KMS-11 (cell line): ENCODE measurements around the gene SLC39A3.

Experiments
- H2AFZ ChIP-seq: fragments of 200-600 bp; sonication (generic); 2 replicates; pipeline ENCODE4 v1.6.1; 2016; ENCODE audit warnings: antibody characterized with exemption, mixed run types, low read depth
- H3K27ac ChIP-seq: fragments of 200-600 bp; sonication (generic); 2 replicates; pipeline ENCODE4 v1.6.1; 2016; ENCODE audit warnings: mild to moderate bottlenecking, mixed run types
- H3K27me3 ChIP-seq: fragments of 200-600 bp; sonication (generic); 2 replicates; pipeline ENCODE4 v1.6.1; 2017; ENCODE audit warnings: mild to moderate bottlenecking, low read depth, mixed run types, moderate library complexity; ENCODE audit not compliant: insufficient read depth
- H3K36me3 ChIP-seq: fragments of 200-600 bp; sonication (generic); 2 replicates; pipeline ENCODE4 v1.6.1; 2017; ENCODE audit warnings: mild to moderate bottlenecking, mixed run types; ENCODE audit not compliant: insufficient read depth
- H3K4me1 ChIP-seq: fragments of 200-600 bp; sonication (generic); 2 replicates; pipeline ENCODE4 v1.6.1; 2016; ENCODE audit warnings: mild to moderate bottlenecking, low read depth, mixed run types; ENCODE audit not compliant: poor library complexity, severe bottlenecking
- H3K4me2 ChIP-seq: fragments of 200-600 bp; sonication (generic); 2 replicates; pipeline ENCODE4 v1.7.0; 2016; ENCODE audit warnings: mild to moderate bottlenecking, mixed run types
- H3K4me3 ChIP-seq: fragments of 200-600 bp; sonication (generic); IDR thresholded peaks from 2 replicates; pipeline ENCODE4 v1.6.1; 2017; ENCODE audit warnings: low read depth, low read length, mixed read lengths; ENCODE audit not compliant: insufficient read depth
- H3K79me2 ChIP-seq: fragments of 200-600 bp; sonication (generic); 2 replicates; pipeline ENCODE4 v1.6.1; 2016; ENCODE audit warnings: low read depth, mixed run types; ENCODE audit not compliant: insufficient read depth
- H3K9ac ChIP-seq: fragments of 200-600 bp; sonication (generic); 2 replicates; pipeline ENCODE4 v1.6.1; 2016; ENCODE audit warnings: mild to moderate bottlenecking, mixed run types
- H4K20me1 ChIP-seq: fragments of 200-600 bp; sonication (generic); 2 replicates; pipeline ENCODE4 v1.6.1; 2016; ENCODE audit warnings: mild to moderate bottlenecking, mixed run types; ENCODE audit not compliant: insufficient read depth
- TF ChIP-seq, protein P1 (sequence below): fragments of 200-600 bp; sonication (generic); conservative IDR thresholded peaks from 2 replicates; pipeline ENCODE4 v1.6.1; 2017; ENCODE audit warnings: low read depth, mild to moderate bottlenecking, antibody characterized with exemption, low read length, moderate library complexity, mixed read lengths

SLC39A3 gene

DNA sequence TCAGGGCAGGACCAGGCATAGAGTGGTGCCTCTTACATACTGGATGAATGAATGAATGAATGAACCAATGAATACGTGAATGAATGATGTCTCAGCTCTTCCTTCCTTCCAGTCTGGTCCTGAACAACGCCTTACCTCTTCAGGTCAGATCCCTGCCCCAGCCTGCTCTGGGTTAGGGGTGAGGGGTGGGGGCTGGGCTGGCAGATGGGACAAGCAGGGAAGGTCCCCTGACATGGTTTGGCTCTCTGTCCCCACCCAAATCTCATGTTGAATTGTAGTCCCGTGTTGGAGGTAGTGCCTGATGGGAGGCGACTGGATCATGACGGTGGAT, 28.0 kb downstream of the SLC39A3 start:
- no peaks in the 10 kb centered on the region for H4K20me1 ChIP-seq
- no peaks in the 10 kb centered on the region for H3K36me3 ChIP-seq
- no peak overlapping the region for H3K4me3 ChIP-seq
- H3K4me1 ChIP-seq: no peaks in the 10 kb centered on the region
- no peak overlapping the region for H3K27ac ChIP-seq
- H3K4me2 ChIP-seq: no peak overlapping the region
- no peaks in the 10 kb centered on the region for H3K27me3 ChIP-seq
- H2AFZ ChIP-seq: no peak overlapping the region
- H3K79me2 ChIP-seq: no peaks in the 10 kb centered on the region
- H3K9ac ChIP-seq: no peak overlapping the region
- TF ChIP-seq, protein P1, sequence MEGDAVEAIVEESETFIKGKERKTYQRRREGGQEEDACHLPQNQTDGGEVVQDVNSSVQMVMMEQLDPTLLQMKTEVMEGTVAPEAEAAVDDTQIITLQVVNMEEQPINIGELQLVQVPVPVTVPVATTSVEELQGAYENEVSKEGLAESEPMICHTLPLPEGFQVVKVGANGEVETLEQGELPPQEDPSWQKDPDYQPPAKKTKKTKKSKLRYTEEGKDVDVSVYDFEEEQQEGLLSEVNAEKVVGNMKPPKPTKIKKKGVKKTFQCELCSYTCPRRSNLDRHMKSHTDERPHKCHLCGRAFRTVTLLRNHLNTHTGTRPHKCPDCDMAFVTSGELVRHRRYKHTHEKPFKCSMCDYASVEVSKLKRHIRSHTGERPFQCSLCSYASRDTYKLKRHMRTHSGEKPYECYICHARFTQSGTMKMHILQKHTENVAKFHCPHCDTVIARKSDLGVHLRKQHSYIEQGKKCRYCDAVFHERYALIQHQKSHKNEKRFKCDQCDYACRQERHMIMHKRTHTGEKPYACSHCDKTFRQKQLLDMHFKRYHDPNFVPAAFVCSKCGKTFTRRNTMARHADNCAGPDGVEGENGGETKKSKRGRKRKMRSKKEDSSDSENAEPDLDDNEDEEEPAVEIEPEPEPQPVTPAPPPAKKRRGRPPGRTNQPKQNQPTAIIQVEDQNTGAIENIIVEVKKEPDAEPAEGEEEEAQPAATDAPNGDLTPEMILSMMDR: no peak

DNA sequence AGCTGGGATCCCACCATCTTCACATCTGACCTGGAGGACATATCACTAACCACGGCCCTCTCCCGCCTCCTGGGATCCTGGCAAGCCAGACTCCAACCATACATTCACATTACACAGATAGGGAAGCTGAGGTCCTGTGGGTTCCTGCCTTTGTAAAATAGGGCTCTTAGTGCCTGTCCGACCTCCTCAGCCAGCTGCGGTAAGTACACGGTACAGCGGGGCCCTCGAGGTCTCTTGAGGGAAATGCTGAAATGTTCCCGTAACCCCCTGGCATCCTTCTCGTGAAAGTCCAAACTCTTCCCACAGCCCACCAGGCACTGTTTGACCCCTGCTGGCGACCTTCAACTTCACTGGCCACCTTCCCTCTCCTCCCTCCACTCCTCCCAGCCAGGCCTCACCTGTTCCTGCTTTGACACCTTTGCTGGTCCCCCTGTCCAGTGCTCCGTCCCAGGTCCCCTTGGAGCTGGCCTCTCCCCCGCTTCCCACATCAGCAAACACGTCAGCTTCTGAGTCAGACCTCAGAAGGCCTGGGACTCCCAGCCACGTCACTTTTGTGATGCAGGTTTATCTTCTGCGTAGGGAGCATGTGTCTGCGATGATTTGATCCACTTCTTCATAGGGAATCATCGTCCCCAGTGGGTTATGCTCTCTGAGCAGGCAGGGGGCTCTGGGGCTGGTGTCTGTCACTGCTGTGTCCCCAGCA, 28.5 kb downstream of the SLC39A3 start:
- H3K9ac ChIP-seq: no peak overlapping the region
- TF ChIP-seq, protein P1: no peak
- no peaks in the 10 kb centered on the region for H4K20me1 ChIP-seq

GRCh38 chr19:2706251-2706650, 33.6 kb downstream of the SLC39A3 start:
- Histone ChIP-seq H3K27me3 (no peaks in the 10 kb centered on the region), H3K9ac (no peak overlapping the region), H3K4me2 (no peak overlapping the region), H3K27ac (no peak overlapping the region), H3K79me2 (no peaks in the 10 kb centered on the region; the same call in 1 of the 2 replicates), H3K4me1 (peaks cover under 1% of the 10 kb centered on the region), H2AFZ (no peak overlapping the region), H4K20me1 (no peaks in the 10 kb centered on the region), H3K4me3 (no peak overlapping the region), H3K36me3 (no peaks in the 10 kb centered on the region)
- TF ChIP-seq, protein P1: no peak

More for the DNA sequence above, 28.5 kb downstream of the SLC39A3 start:
- Histone ChIP-seq H3K36me3 (no peaks in the 10 kb centered on the region), H3K27me3 (no peaks in the 10 kb centered on the region), H3K4me2 (no peak overlapping the region), H3K4me1 (no peaks in the 10 kb centered on the region), H2AFZ (no peak overlapping the region), H3K27ac (no peak overlapping the region), H3K4me3 (no peak overlapping the region), H3K79me2 (no peaks in the 10 kb centered on the region)

- no peaks in the 10 kb centered on the region; the same call in 1 of the 2 replicates for H3K79me2 ChIP-seq
- H2AFZ ChIP-seq: no peak overlapping the region
- H3K9ac ChIP-seq: no peak overlapping the region
- peaks cover 25% of the 10 kb centered on the region for H3K4me1 ChIP-seq
- no peaks in the 10 kb centered on the region for H3K36me3 ChIP-seq
- H3K4me2 ChIP-seq: no peak overlapping the region
- no peak overlapping the region for H3K4me3 ChIP-seq
- TF ChIP-seq, protein P1: no peak
- H3K27ac ChIP-seq: no peak overlapping the region
- no peaks in the 10 kb centered on the region for H3K27me3 ChIP-seq
- H4K20me1 ChIP-seq: no peaks in the 10 kb centered on the region
Measured at GRCh38 chr19:2703691-2704216, 36.1 kb downstream of the SLC39A3 start.
